ENCODE results near the gene HECTD4.
A peak's percentile ranks its signal among the peaks of the same experiment; 100 is the strongest.
"Not testable (repeated sequence)": the region's sequence is repeated elsewhere in the genome, so short reads cannot be mapped to it uniquely, and the experiment has no call there.

Gene HECTD4

GRCh38 chr12:112354399-112354798, 27.8 kb downstream of the HECTD4 start:
- peak; percentile 10 for DNase-seq (ENCODE audit: low read depth)

- DNase-seq (ENCODE audit: low read depth) = no peak
Observed at GRCh38 chr12:112353393-112353792, 28.8 kb downstream of the HECTD4 start.

- DNase-seq (ENCODE audit: low read depth) = no peak
Observed at GRCh38 chr12:112352921-112353320, 29.3 kb downstream of the HECTD4 start.

DNA sequence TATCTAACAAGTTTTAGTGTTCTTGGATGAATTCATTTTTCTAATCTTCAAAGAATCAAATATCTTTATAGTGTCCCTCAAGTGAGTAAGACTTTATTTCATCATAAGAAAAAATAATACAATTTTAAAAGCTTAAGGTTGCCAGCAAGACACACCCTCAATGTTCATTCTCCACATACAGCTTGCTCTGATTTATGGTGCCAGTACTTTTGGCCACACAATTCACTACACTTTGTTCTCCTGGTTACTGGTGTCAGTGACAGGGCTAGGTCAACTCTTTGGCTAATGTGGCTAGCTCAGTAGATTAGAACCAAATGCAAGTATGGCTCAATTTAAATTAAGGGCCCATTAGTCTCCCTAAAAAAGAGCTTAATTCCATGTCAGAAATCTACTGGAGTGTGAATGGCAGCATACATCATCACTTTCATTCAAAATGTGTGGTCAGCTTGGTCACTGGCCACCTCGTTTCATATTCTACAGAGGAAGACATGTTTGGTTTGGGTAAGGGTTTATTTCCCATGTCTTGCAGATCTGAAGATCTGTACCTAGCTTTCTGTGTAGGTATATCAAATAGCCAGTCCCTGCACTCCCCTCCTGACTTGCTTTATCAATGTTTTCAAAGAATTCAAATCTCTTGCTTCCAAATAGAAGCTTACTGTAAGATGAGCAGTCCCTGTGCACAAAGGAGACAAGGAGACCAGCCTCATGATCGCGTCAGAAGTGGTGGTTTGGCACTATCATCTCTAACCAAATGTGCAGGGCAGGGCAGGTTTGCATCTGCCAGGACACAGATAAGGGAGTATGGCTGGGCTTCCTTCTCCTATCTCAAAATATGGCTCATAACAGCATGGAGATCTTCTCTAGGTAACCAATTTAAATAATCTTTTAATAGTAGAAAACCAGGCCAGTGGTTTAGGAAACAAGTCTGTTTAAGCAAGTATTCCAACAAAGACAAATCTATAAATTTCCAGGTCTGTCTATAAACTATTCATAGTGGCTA, 31.3 kb downstream of the HECTD4 start:
- peak; percentile 49 for DNase-seq (ENCODE audit: low read depth)

- DNase-seq (ENCODE audit: low read depth) = no peak
Observed at GRCh38 chr12:112349431-112349830, 32.8 kb downstream of the HECTD4 start.

GRCh38 chr12:112348926-112349325, 33.3 kb downstream of the HECTD4 start:
- not testable (repeated sequence) for DNase-seq (ENCODE audit: low read depth)

DNA sequence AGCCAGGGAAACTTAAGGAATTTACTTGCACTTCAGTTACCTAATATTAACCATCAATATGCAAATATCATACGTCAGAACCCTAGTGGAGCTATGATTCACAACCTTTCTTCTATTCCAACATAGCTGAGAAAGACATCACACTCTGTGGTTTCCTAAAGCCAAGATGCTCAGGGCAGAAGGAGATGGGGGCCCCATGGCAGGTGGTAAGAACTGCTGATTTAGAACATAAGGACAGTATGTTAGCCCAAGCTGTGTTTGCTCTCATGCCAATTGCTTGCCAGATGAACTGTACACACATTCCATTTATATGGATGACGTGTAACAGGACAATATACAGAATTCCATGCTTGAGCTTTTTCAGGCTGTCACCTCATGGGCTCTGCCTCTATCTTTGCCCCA, 34.6 kb downstream of the HECTD4 start:
- peak; percentile 27 for DNase-seq (ENCODE audit: low read depth)

DNA sequence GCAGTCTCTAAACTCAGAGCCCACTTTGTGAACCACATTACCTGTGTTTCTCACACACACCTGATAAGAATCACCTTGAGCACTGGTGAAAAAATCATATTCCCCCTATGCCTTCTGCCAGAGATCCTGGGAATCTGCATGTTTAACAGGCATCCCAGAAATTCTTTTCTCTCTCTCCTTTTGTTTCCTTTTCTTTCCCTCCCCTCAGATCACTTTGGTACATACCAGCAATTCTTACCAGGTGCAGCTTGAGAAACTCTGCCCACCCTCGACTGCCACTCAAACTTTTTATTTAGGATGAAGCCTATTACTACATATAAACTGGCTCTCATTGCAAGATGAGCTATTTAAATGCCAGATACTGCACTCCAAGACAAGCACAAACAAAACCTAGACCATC, 36.0 kb downstream of the HECTD4 start:
- no peak for DNase-seq (ENCODE audit: low read depth)

DNA sequence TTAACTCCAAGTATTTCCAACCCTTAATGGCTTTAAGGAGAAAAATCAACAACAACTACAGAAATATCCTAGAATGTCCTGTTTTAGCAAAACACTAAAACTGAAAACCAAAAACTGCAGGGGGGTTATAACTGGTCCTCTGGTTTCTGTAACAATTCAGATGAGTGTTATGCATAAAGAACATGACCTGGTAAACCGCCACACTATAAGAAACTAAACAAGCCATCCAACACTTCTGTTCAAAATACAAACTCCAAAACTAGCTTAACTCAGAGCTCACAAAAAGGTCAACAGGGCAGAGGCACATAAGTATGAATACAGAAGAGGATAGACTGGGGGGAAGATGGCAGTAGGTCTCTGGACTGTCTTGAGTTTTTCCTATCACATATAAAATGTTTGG, 38.0 kb downstream of the HECTD4 start:
- DNase-seq (ENCODE audit: low read depth) = no peak

DNA sequence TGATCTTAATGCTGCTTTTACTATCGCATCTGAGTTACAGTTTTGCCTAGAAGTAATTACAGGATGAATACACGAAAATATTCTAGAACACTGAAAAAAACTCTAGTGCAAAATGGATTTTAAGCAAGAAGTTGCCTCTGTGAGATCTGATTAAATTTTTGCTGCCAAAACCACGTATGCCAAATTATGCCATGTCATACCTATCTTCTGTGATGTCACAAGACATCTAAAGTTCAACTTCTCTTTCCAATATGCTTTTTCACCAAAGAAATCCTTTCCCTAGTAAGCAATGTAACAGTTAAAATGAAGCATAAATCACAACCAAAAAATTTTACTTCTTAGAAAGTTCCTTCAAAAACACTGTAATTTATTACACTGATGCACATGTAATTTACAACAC, 39.6 kb downstream of the HECTD4 start:
- DNase-seq (ENCODE audit: low read depth) = no peak

DNA sequence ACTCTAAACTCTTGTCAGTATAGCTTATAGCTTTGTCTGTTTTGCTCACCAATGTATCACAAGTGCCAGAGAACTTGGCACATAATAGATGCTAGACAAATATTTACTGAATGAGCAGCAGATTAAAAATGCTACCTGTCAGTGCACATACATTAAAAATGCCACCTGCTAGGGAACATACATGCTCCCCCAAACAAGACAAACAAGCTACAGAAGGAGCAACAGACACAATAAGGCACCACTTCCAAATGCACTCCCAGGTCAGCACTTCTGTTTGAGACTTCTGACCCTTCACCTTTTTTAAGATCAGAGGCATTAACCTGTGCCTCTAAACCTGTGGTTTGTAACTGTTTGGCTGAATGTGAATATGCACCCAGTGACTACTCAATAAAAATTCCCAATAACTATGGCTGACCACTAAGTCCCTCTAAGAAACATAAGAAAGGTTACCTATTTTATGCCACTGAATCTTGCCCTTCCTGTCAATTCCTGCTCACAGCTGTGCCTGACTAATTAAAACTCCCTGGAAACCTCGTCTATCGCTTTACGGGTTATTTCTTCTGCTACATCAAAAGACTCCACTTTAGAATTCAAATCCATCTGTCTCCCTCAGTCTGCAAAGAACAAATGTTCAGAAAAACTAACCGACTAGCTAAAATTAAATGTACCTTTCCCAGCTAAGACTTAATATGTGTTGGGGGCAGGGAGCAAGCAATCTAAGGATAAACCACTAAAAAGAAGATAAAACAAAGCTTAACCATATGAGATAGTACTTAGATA, 41.0 kb downstream of the HECTD4 start:
- DNase-seq (ENCODE audit: low read depth) = no peak

DNA sequence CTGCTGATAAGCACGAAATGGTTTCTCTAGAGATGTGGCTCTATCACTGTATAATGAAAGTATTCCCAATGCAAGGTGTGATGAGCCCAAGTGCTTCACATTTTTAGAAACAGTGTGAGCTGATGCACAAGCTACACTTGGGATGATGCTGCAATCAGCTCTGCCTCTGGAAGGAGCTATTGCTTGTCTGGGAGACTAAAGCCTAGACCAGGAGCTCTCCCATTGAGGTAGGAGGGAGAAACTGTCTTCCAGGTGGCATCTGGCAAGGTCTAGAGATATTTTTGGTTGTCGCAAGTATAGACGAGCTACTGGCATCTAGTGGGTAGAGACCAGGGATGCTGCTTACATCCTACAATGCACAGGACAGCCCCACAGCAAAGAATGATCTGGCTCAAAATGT, 42.0 kb downstream of the HECTD4 start:
- DNase-seq (ENCODE audit: low read depth) = no peak

DNA sequence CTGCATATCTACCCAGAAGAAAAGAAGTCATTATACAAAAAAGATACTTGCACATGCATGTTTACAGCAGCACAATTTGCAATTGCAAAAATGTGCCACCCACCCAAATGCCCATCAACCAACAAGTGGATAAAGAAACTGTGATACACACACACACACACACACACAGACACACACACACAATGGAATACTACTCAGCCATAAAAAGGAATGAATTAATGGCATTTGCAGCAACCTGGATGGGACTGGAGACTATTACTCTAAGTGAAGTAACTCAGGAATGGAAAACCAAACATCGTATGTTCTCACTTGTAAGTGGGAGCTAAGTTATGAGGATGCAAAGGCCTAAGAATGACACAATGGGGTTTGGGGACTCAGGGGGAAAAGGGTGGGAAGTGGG, 47.2 kb downstream of the HECTD4 start:
- not testable (repeated sequence) for DNase-seq (ENCODE audit: low read depth)

DNA sequence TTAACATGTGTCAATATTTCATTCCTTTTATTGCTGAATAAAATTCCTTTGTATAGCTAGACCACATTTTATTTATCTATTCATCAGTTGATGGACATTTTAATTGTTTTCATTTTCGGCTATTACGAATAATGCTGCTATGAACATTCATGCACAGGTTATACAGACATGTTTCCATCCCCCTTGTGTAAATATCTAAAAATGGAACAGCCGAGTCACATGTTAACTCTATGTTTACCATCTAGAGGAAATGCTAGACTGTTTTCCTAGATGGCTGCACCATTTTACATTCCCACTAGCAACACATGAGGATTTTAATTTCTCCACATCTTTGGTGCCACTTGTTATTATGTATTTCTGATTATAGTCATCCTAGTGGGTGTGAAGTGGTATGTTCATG, 49.2 kb downstream of the HECTD4 start:
- no peak for DNase-seq (ENCODE audit: low read depth)

- no peak for DNase-seq (ENCODE audit: low read depth)
Observed at GRCh38 chr12:112331886-112332285, 50.3 kb downstream of the HECTD4 start.

GRCh38 chr12:112330706-112331105, 51.5 kb downstream of the HECTD4 start:
- no peak for DNase-seq (ENCODE audit: low read depth)

GRCh38 chr12:112328456-112329124, 53.6 kb downstream of the HECTD4 start:
- DNase-seq (ENCODE audit: low read depth) = peak; percentile 31

GRCh38 chr12:112327209-112327938, 54.9 kb downstream of the HECTD4 start:
- no peak for DNase-seq (ENCODE audit: low read depth)

DNA sequence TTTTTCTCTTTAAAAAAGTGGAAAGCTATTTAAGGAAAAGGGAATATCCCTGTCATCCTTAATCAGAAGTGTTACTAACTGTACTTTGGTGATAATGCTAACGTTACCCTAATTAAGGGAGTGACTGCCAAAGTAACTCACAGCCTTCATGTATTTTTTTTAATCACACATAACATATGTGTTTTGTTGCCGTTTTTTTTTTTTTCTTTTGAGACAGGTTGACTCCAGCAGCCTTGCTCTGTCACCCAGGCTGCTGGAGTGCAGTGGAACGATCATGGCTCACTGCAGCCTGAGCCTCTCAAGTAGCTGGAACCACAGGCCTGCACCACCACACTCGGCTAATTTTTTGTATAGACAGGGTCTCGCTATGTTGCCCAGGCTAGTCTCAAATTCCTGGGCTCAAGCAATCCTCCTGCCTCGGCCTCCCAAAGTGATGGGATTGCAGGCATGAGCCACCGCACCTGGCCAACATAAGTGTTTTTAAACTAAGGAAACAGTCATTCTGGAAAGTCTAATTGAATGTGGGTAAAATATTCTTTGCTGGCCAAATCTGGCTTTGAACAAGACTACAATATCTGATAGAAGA, 56.5 kb downstream of the HECTD4 start:
- no peak for DNase-seq (ENCODE audit: low read depth)

GRCh38 chr12:112325157-112325556, 57.1 kb downstream of the HECTD4 start:
- DNase-seq (ENCODE audit: low read depth) = no peak

DNA sequence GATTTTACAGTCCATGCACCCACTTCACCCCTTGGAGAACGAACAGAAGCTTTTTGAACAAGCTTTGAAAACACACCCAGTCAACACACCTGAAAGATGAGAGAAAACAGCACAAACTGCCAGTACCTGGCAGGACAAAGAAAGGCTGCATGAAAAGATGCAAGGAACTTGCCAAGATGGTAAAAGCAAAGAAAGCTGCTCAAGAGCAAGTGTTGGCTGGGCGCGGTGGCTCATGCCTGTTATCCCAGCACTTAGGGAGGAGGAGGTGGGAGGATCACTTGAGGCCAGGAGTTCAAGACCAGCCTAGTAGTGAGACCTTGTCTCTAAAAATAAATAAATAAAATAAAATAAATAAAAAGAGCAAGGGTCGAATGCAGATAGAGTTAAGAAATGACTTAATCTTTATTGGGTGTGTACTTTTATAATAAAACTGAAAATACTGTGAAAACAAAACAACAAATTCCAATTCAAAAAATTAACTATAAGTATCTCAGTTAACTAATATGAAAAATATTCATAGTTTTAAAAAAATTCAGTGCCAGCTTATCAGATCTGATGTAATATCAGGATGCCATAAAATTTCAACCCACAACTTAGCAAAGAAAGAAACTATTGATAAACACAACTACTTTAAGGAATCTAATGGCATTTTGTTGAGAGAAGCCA, 59.2 kb downstream of the HECTD4 start:
- no peak for DNase-seq (ENCODE audit: low read depth)

Data from fibroblast of gingiva (primary cell).